Kasumi-1 (cell line): ENCODE data around the gene CCM2.
"Not testable (repeated sequence)": the region's sequence is repeated elsewhere in the genome, so short reads cannot be mapped to it uniquely, and the experiment has no call there.

Experiments used
- DNase-seq, 2 experiments: peaks; one replicate each; lab custom pipeline; 2025; lab: John Stamatoyannopoulos, UW

Gene CCM2

DNA sequence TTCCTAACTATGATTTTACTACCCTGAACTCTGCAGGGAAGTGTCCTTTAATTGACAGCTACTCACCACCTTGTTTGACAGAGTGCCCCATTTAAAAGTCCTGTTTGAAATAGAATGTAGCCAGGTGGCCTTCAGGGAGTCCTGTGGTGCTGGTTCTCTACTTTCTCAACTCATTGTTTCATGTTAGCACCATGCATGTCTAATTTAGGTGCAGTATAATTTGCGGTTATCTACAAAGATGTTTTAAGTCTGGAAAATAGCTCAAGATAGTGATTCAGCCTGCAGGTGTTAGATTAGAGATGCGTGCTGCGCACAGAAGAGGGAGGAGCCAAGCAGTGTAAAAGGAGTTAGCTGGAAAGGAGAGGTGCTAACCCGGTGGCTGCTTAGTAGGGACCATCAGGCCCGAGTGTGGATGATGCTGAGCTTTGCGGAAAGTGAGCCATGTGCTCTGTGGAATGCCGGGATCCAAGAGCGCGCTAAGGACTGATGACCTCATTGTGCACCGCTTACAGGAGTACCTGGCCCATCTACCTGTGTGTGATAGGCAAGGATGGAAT lies 1.2 kb downstream of the CCM2 start:
- DNase-seq: peak; percentile 29 to 44

DNA sequence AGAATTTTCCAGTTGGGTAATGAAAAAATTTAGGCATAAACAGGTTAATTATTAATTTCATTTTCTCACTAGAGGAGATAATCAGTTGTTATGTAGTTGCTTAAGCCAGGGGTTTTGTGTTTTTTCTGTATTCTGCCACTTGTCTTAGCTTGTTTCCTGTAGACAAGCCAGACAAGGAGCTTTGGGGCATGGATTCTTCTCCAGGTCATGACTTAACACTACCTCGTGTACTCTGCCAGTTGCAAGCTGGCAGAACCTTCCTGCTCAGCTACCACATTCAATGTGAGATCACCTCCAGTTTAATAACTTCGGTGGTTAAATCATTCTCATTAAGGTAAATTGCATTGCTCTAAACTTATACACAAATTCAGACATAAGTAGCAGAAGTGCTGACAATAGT lies 1.8 kb downstream of the CCM2 start:
- no peak for DNase-seq

DNA sequence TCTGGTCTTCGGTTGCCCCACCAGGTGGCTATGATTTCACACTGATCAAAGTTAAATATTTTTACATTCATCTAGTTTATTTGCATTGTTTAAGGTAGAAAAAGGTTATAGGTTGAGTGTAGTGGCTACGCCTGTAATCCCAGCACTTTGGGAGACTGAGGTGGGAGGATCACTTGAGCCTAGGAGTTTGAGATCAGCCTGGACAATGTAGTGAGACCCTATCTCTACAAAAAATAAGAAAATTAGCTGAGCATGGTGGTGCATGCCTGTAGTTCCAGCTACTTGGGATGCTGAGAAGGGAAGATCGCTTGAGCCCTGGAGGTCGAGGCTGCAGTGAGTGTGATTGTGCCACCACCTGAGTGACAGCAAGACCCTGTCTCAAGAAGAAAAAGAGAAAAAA lies 3.8 kb downstream of the CCM2 start:
- no peak for DNase-seq

DNA sequence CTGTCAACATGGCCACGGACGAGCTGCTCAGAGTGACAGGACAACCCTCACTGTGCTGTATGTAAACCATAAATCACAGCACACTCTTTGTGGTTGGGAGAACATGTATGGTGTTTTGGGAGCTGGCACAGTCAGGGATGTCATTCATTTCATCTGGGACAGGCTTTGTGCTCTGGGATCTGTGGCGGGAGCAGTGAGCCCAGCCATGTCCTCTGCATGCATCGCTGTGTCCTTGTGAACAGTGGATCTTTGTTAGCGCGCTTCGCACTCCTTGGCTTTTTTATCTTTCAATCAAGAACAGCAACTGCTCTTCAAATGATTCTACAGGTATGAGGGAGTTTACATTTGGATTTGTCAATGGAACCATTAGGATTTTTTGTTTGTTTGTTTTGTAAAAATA lies 7.1 kb downstream of the CCM2 start:
- DNase-seq: no peak

DNA sequence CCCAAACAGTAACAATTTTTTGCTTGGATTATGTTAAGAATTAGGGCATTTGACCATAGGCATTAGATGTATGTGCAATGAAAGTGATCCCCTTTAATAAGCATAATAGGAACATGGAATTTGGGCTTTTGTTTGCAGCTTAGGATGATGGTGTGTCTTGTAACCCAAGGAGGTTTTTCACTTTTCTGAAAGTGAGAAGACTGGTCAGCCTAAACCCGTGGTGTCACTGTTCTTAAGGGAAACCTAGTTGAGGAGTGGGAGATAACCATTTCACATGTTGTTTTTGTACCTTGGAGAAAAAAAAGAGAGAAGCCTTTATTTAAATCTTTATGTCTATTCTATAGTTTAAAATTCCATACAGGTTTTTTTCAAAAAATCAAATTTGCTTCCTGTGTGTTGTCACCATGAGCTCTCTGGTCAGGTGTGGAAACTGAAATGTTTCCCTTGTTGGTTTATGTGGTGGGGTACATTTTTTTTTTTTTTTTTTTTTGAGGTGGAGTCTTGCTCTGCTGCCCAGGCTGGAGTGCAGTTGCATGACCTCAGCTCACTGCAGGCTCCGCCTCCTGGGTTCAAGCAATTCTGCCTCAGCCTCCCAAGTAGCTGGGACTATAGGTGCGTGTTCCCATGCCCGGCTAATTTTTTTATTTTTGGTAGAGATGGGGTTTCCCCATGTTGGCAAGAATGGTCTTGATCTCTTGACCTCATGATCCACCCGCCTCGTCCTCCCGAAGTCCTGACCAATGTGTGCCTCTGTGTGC lies 7.7 kb downstream of the CCM2 start:
- DNase-seq: no peak

DNA sequence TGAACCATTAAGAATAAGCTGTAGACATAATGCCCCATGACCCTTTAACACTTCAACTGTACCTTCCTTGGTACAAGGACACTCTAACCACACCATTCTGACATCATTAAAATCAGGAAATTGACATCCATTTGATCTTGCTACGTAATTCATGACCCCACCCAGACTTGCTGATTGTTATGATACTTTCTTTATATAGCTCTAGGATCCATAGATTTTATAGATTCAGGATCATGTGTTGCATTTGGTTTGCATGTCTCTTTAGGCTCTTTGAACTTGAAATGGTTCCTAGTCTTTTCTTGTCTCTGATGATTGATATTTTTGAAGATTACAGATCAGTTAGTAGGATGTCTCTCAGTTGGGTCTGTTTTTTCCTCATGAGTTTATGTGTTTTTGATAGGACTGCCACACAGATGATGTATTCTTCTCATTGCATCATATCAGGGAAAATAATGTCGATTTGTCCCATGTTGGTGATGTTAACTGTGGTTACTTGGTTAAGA lies 13.5 kb downstream of the CCM2 start:
- no peak for DNase-seq

DNA sequence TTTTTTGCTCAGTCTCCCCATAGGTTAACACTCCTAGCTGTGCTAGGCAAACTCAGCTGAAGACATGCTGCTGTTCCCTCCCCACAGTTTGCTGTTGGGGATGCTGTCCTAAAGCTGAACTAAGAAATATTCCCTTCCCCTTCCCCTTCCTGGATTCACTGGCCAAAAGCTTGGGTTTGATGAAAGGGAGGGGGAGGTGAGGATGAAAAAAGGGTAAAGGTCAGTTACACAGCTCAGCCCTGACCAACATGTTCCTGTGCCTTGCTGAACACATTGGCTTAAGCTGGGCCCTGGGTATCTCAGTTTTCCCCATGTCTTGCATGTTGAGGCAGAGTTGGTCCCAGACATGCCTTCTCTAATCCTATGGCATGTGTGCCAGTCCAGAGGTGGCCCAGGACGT lies 15.3 kb downstream of the CCM2 start:
- no peak for DNase-seq

DNA sequence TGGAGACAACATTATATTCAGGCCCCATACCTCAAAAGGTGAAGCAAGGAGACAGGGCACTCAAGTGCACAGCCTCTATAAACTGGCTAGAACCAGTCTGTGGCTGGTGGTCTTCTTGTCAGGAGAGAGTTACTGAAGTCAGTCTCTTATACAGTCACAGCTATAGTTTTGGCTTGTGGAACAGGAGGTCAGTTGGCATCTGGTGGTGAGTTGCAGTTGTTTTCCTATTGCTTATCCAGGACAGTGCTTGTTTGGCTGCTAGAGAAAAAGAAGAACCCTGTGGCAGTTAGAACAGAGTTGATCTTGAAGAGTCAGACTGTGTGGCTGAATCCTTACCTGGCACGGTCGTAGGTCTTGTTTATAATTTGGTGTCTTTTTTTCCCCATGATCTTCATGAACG lies 17.3 kb downstream of the CCM2 start:
- no peak for DNase-seq

DNA sequence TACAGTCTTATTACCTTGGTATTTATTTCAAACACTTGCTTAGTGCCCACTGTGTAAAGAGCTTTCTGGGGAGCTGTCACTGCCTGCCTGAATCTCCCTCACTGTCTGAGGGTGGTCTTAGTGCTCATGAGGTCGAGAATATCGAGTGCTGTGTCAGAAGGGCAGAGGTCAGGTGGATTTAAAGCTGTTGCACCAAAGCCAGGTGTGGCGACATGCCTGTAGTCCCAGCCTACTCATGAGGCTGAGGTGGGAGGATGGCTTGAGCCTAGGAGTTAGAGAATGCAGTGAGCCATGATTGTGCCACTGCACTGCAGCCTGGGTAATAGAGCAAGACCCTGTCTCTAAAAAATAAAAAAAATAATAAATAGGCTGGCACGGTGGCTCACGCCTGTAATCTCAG lies 20.9 kb downstream of the CCM2 start:
- no peak for DNase-seq

DNA sequence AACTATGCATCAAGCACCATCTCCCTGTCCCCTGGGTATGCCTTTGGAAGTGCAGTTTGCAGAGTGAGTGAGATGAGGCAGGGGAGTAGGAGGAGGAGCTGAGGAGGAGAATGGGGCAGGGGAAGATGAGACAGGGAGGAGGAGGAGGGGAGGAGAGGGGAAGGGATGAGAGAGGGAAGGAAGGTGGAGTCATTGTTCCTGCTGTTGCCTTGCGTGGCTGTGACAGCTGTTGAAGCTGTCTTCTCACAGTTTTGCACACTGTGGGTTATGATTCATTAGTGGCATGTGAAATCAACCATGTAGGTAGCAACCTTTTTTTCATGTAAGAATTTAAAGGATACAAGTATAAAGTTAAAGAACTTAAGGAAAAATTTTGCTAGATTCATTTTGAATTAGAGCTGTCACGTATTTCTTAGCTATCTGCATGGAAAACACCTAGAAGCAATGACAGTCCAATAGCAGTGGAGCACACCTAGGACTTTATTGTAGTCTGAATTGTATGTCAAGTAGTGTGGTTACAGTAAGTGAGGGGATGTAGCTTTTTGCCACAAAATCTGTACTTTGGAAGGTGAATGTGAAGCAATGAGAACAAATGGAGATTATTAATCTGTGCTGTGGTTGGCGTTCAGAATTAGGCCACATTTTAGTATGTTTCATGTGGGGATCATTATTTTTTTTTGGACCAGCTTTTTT lies 21.7 kb downstream of the CCM2 start:
- DNase-seq: peak; percentile 78

DNA sequence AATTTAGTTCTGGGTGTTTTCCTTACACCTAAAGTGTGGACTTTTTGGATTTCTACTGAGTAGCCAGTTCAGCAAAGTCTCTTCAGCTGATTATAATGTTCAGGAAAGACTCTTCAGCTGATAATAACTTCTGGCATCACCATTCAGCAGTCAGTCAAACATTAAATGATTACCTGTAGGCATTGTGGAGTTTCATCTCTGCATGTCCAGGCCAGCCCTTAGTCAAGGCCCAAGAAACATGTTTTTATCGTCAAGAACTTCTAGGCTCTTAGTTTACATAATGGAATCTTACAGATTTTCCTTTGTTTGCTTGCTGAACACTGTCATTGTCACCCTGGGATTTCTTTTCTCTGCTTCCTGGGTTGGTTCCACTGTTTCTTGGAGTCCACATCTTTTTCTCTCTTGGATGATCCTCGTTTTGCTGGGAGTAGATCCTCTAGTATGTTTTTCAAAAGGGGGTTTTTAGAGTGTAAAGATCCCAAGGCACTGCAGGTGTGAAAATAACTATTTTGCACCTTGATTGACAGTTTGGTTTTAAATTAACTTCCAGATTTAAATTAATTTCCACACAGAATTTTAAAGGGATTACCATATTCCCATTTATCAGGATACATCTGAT lies 24.2 kb downstream of the CCM2 start:
- DNase-seq: no peak

DNA sequence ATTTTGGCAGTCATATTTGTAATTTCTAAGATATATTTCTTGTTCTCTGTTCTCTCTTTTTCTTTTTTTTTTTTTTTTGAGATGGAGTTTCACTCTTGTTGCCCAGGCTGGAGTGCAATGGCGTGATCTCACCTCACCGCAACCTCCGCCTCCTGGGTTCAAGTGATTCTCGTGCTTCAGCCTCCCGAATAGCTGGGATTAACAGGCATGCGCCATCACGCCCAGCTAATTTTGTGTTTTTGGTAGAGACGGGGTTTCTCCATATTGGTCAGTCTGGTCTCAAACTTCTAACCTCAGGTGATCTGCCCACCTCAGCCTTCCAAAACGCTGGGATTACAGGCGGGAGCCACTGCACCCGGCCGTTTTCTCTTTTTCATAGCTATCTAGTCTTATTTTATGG lies 25.5 kb downstream of the CCM2 start:
- DNase-seq: not testable (repeated sequence)

DNA sequence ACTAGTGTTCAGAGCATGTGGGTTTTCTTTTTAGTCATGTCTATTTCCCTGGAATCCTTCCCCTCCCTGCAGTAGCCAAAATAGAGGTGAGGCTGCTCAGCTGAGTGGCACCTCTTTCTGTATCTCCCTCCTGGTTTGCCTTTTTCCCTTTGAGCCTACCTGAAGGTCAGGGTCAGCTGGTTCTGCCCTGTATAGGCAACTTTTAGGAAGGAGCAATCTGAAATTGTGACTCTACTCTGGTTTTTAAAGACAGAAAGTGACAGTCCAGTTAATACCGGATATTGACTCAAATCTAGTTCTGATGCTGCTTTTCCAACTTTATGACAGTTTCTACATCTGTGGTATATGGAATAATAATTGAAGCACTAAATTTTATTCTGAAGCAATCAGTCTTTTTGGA lies 26.0 kb downstream of the CCM2 start:
- DNase-seq: no peak

DNA sequence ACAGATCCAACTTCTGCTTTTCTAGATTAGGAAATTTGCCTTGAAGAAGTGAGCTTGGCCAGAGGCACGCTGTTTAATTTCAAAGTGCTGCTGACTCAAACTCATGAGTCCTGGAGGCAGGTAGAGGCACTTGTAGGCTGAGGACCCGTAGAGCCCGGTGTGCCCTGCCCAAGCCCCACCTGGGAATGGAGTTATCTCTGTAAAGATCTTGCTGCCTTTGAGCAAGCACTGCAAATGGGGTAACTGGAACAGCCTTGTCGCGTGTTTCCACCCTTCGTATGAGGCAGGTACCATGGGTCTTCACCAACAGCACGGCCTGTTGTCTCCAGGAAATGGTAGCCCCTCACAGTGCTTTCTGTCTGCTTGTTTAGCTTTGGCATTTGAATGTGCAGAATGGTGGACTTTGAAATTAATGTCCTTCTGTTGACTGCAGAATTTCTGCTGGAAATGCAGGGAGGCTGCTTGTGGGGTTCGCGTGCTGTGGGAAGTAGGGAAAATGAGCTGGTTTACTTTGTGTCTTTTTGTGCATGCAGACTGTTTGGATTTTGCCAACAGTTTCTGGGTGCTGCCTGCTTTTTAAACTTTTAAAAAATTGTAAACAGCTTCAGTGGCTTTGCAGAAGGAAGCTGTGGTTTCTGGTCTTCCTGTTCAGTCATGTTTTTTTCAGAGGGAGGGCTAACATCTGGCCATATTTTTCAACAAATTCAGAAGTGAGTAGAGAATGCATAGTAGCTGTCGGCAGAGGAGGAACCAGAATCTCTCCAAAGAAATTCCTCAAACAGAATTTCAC lies 27.2 kb downstream of the CCM2 start:
- DNase-seq: peak; percentile 99

DNA sequence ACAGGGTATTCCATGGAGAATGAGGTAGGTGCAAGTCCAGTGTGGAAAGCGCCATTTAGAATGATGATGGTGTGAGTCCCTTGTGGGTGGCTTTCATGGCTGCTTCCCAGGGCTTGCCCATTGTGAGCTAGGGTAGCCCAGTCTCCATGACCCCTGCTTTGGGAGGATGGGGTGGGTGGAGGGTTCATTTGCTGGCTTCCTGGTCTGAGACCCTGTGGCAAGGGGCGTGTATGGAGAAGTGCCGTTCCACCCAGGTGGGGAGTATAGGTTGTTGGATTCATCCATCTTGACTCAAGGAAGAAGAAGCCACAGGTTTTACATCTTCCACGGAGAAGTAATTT lies 27.7 kb downstream of the CCM2 start:
- peak in 1 of 2 experiments; percentile 72 for DNase-seq

DNA sequence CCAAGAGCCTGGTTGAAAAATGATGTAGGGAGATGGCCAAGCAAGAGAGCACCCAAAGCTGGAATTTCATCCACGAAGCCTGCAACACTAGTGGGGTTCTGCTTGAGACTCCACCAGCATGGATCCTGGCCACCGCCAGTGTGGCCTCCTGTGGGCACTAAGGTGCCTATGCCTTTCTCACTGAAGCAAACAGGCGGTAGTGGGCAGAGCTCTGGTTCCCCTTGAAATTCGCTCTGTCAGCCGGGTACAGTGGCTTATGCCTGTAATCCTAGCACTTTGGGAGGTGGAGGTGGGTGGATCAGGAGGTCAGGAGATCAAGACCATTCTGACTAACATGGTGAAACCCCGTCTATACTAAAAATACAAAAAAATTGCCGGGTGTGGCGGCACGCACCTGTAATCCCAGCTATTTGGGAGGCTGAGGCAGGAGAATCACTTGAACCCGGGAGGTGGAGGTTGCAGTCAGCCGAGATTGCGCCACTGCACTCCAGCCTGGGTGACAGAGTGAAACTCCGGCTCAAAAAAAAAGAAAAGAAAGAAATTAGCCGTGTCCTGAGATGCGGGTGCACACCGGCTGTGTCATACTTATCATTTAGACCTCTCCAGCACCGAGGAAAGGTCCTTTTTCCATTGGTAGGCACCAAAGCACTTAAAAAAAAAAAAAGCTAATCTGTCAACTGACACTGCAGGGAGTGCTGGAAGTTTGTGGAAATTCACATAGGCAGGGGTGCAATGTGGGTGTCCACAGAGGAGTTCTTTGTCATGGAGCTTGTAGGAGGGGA lies 28.3 kb downstream of the CCM2 start:
- peak in 1 of 2 experiments; percentile 35 for DNase-seq

DNA sequence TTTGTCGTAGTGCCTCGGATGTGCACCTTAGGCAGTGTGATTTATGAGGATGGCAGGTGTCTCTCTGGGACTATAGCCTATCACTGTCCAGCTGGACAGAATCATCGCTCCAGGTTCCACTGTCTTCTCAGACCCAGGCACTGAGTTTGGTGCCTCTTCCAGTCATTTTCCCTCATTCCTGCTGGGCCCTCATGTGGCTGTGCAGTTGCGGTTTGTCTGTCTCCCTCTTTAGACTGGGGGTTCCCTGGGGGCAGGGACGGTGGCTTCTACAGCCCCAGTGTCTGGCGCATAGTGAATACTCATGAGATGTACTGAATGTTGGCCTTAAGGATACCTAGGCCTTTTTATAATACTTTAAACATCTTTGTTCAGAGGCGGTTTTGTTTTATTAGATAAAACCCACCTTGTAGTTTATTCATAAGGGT lies 28.9 kb downstream of the CCM2 start:
- peak; percentile 35 to 47 for DNase-seq

DNA sequence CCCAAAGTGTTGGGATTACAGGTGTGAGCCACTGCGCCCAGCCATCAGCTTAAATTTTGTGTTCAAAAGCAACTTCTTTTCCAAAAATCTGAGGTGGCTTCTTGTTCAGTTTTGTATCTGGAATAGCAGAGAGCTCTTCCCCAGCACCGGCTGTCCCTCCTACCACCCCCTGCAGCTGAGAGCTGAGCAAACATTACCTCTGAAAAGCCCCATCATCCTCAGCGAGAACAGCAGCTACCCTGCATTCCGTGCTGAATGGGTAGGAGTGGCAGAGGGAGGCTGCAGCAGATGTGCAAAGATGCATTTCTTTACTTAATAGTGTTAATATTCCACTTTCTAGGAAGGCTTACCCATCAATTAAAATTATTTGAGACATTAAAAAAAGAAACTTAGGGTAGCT lies 31.8 kb downstream of the CCM2 start:
- DNase-seq: no peak

DNA sequence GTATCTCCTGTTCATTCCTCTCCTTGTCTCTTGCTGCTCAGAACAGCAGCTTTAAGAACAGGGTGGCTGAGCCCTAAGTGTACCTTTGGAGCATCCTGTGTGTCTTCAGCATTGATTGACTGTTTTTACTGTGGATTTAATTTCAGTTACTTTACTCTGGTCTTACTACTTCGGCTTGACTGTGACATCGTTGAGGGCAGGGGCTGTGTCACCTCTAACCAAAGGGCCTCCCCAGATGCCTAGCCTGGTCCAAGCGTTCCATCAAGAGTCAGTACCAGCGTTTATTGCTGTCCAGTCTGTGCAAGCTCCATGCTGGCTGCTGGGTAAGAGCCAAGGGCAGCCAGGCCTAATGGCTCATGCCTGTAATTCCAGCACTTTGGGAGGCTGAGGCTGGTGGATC lies 32.4 kb downstream of the CCM2 start:
- DNase-seq: no peak

DNA sequence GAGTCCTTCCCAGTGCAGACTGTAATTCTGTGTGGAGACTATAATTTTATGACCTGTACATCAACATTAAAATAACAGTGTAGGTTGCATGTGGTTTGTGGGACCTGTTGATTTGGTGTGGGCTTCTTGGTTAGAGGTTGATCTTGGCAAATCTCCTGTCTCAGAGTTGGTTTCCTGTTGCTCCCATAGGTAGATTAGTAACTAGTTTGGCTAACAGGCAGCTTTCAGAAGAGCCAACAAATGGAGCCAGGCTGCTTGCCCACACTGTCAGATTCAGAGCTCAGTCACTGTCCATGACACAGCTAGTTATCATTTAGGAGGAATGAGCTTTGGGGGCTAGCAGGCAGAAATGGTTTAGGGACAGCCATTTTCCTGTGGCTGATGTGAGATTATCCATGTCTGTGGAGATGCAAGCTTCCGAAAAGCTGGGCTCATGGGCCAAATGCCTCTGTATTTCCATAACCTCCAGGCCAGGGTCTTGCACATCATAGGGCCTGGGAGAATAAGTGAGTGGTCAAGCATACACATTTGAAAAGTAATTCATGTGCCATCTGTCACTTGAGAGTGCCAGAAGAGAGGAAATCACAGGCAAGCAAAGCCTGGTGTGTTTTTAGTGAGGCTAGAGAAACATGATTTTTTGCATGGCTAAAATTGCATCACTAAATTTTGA lies 33.4 kb downstream of the CCM2 start:
- no peak for DNase-seq

DNA sequence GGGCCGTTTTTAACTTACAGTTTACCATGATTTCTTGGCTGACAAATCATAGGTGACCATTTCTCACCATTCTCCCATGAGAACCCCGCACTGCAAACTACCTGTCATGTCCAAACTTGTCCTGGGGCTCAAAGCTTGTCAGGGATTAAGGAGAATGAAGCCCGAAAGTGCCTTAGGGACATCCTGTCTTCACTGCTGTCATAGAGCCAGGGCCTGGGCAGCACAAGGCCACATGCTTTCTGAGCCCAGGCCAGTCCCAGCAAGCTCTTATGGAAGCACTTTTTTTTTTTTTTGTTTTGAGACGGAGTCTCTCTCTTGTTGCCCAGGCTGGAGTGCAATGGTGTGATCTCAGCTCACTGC lies 33.9 kb downstream of the CCM2 start:
- DNase-seq: no peak
